D721Med (cell line): Measurements from ENCODE around the gene GCK.
A peak's percentile ranks its signal among the peaks of the same experiment; 100 is the strongest.

Source experiments
- DNase-seq: peaks from one replicate; pipeline ENCODE4 v3.0.0; 2011; ENCODE audit warnings: low spot score; ENCODE audit not compliant: insufficient read length
- FAIRE-seq: peaks from 2 replicates; lab custom pipeline; 2011; peaks lifted over from hg19 to GRCh38; lab: Jason Lieb, UNC
- TF ChIP-seq, protein P1 (sequence below): IDR thresholded peaks from 2 replicates; pipeline ENCODE4 v1.5.1; 2012; ENCODE audit warnings: mild to moderate bottlenecking, control low read depth; ENCODE audit not compliant: insufficient read depth; ENCODE audit errors: missing control alignments

Gene GCK

DNA sequence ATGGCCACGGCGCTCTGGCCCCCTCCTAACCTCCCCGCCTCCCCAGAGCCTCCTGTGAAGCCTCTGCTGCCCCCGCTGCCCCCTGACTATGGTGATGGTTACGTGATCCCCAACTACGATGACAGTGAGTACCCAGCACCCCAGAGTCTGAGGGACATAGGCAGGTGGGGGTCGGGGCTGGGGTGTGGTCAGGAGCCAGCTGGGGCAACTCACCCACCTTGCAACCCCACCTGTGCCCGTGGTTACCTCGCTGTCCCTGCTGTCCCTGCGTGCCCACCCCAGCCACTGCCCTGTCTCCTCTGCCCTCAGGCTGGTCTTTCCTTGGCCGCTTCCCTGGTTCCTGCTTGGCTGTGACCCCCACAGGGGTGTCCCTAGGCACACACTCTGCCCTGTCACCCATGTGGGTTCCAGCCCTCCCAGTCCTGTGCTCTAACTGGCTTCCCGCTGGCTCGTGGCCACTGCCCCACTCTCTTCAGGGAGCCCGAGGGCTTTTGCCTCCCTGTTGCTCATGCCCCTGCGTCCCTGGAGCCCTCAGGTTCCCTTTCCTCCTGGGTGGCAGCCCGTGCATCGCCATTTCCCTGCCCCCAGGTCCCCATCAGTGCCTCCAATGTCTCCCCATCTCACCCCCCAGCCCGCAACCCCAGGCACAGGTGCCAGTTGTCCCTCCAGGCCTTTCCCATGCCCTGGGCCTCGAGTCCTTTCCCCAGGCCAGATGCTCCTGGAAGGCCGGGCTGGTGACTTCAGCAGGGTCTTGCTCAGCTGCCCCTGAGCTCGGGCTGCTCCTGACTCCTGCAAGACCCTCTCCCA lies 81.1 kb downstream of the GCK start:
- FAIRE-seq (no peak), DNase-seq (no peak)
- TF ChIP-seq, protein P1, sequence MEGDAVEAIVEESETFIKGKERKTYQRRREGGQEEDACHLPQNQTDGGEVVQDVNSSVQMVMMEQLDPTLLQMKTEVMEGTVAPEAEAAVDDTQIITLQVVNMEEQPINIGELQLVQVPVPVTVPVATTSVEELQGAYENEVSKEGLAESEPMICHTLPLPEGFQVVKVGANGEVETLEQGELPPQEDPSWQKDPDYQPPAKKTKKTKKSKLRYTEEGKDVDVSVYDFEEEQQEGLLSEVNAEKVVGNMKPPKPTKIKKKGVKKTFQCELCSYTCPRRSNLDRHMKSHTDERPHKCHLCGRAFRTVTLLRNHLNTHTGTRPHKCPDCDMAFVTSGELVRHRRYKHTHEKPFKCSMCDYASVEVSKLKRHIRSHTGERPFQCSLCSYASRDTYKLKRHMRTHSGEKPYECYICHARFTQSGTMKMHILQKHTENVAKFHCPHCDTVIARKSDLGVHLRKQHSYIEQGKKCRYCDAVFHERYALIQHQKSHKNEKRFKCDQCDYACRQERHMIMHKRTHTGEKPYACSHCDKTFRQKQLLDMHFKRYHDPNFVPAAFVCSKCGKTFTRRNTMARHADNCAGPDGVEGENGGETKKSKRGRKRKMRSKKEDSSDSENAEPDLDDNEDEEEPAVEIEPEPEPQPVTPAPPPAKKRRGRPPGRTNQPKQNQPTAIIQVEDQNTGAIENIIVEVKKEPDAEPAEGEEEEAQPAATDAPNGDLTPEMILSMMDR, result no peak

DNA sequence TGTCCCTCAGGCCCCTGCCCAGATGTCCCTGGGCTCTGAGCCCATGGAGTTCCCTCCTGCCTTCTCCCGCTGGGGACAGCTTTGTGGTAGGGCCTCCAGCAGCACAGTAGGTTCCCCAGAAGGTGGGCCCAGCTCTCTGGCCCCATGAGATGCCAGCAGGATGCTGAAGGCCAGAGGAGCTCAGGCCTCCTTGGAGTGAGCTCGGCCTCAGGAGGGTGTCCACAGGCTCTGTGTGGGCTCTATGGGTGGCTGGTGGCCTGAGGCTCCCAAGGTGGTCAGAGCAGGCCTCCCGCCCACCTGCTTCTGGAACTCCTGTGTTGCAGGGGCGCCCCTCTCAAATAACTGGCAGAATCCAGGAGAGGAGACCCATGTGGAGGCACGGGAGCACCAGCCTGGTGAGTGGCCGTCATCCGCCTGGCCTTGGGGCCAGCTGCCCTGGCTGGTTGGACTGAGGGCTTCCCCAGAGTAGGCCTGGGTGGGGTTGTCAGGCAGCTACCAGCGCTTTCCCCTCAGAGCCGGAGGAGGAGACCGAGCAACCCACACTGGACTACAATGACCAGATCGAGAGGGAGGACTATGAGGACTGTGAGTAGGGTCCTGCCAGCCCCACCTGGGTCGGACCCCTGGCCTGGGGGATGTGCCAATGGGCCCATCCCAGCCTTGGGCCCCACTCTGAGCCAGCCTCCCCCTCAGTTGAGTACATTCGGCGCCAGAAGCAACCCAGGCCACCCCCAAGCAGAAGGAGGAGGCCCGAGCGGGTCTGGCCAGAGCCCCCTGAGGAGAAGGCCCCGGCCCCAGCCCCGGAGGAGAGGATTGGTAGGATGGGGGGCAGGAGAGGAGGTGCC lies 81.9 kb downstream of the GCK start:
- no peak for DNase-seq
- TF ChIP-seq, protein P1, result no peak

DNA sequence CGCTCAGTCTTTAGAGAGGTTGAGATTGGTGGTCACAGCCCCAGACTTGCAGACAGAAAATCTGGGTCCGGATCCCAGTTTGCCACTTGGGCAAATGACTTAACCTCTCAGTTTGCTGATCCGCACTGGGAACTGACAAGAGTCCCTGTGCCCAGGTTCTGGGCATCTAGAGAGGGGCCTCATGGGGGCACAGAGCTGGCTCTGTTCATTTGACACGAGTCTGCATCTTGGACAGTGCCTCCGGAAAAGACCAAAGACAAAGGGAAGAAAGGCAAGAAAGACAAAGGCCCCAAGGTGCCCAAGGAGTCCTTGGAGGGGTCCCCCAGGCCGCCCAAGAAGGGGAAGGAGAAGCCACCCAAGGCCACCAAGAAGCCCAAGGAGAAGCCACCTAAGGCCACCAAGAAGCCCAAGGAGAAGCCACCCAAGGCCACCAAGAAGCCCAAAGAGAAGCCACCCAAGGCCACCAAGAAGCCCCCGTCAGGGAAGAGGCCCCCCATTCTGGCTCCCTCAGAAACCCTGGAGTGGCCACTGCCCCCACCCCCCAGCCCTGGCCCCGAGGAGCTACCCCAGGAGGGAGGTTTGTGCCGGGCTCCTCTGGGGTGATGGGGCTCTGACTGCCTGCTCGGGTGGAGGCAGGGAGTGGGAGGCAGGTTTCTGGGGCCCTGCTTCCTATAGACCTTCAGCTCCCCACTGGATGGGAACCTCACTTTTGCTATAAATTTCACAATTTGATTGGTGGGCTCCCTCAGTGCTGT lies 82.8 kb downstream of the GCK start:
- no peak for FAIRE-seq
- TF ChIP-seq, protein P1, result no peak
- no peak for DNase-seq

More for the DNA sequence above, 81.9 kb downstream of the GCK start:
- no peak for FAIRE-seq

DNA sequence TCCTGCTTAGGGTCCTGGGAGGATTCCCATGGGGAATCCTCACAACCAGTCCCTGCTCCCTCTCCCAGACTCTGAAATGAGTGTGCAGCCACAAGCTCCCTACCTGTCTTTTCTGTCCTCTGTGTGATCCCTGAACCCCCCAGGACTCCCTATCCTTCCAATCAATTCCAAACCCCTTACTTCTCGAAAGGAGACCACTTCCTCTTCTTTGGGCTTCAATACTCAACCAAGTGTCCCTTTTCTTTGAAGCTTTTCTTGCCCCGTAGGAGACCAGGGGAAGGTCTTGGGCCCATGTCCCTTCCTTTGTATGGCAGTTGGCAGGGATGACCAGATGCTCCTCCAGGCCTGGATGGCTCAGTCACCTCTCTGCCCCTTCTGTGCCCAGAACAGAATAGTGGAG lies 83.4 kb downstream of the GCK start:
- no peak for FAIRE-seq
- DNase-seq, result no peak
- TF ChIP-seq, protein P1, result no peak

DNA sequence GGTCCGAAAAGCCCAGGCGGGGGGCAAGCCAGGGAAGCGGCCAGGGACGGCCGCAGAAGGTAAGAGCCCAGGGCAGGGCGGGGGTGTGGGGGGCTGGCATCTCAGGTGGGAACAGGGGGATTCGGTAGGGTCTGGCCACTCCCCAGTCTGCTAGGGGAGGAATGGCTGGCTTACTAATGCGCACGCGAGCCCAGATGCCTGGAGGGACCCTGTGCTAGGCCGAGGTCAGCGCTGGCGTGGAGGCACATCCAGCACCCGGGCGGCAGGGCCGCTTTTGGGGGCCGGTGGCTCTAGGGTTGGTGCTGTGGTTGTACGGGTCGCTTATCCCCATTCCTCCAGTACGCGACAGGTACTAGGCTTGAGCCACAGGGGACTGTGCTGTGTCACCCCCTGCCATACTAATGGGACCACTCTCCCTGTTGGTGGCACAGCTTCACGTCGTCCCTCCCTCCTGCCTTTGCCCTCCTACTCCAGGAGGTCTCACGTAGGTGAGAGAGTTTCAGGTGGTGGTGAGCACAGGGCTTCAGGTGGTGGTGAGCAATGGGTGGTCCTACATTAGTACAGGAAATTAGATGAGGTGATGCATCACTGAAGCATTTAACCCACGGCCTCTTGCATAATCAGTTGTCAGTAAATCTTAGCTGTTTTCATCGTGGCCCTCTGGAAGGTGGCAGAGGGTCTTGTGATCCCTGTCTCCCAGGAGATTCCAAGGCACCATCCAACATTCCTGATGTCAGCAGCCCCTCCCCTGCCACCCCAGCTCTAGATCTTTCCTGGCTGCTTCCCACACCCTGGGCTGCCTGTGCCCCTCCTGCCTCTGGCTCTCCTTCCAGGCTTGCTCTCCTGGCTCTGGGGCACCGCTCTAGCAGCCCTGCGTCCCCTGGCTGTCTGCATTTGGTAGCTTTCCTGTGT lies 84.1 kb downstream of the GCK start:
- TF ChIP-seq, protein P1, result no peak
- peak; percentile 69 for DNase-seq
- FAIRE-seq, result no peak

DNA sequence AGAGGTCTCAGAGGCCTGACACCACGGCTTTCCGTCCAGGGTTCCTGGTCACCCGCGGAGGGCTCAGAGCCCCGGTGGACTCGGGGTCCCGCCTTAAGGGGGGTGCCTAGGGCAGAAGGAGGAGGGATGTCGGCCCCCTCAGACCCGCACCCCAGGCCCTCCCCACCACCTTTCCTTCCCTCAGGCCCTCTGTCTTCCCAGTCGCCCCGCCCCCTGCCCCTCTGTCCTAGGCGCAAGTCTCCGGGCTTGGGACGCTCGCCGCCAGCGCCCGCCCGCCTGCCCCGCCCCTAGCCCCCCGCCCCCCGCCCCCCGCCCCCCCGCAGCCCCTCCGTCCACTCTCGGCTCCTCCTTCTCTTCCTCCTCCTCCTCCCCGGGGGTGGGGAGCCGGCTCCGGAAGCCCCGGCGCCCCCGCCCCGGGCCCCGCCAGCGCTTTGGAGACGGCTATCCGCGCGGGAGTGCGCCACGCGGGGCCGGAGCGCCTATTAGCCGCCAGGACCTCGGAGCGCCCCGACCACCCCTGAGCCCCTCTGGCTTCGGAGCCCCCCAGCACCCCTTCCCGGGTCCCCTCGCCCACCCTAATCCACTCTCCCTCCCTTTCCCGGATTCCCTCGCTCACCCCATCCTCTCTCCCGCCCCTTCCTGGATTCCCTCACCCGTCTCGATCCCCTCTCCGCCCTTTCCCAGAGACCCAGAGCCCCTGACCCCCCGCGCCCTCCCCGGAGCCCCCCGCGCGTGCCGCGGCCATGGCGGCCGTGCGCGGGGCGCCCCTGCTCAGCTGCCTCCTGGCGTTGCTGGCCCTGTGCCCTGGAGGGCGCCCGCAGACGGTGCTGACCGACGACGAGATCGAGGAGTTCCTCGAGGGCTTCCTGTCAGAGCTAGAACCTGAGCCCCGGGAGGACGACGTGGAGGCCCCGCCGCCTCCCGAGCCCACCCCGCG lies 85.0 kb downstream of the GCK start, which contains the start of gene AEBP1:
Gene AEBP1, plus strand, starts transcription at position 423 of the 937 bp plus-strand sequence. Its CDS starts 321 bp downstream, at position 744.
- TF ChIP-seq, protein P1, result no peak
- FAIRE-seq, result no peak
- peak; percentile 92 for DNase-seq
